HL-60/S4 treated with retinoic acid at 250 ng/mL for 4 days and 3 days (cell line): Measurements from ENCODE around the gene ZIK1.

ENCODE experiments used
- in situ Hi-C: fragments of 300-500 bp; cut with MboI; formaldehyde crosslinking; loops from 2 replicates; pipeline ENCODE4 v1.7.0; 2022; ENCODE audit warnings: low sequenced_read_pairs

Gene ZIK1

DNA sequence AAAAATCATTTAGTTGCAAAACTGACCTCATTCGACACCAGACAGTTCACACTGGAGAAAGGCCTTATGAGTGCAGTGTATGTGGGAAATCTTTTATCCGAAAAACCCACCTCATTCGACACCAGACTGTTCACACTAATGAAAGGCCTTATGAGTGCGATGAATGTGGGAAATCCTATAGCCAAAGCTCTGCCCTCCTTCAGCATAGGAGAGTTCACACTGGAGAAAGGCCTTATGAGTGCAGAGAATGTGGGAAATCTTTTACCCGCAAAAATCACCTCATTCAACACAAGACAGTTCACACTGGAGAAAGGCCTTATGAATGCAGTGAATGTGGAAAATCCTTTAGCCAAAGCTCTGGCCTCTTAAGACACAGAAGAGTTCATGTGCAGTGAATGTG, 23.0 kb downstream of the ZIK1 start:
- in situ Hi-C loops, result no loop called here

- in situ Hi-C loops, result no loop called here
These were observed 27.2 kb downstream of the ZIK1 start for GRCh38 chr19:57611113-57611512.

DNA sequence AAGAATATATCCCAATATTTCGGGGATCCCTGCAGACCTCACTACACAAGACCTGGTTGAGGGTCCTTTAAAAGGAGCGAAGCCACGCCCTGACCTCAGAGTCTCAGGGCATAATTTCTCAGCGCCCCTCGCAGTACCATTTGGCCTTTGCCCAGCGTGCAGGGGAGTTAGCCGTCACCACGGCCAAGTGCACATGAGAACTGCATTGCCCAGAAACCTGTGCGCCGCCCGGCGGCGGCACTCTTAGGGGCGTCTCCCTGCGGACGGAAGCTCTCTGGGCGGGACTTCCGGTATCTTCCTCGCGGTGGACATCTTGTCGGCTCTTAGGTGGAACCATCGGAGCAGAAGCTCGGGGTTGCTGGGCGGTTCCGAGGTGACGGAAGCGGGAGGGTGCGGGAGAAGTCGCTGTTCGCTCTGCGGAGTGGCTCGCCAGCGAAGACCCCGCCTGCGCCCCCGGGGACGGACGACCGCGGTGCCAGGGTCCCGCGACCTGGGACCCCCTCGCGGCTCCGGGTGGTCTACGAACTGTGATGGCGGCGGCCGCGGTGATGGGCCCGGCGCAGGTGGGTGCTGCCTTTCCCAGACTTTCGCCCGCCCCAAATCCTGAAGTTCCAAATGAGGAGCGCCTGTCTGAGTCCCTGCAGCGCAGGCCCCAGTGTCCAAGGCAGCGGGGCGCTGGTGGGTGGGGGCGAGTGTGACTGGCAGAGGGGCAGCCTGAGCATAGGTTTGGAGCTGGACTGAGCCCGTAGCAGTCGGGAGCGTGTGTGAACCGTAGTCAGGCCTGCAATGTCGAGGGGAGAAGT, 30.2 kb downstream of the ZIK1 start, which contains the start of gene ZNF134:
Gene ZNF134, plus strand, starts transcription at position 302 of the 803 bp plus-strand sequence. CDS start 5,227 bp downstream, outside the sequence.
- in situ Hi-C loops, result no loop called here

DNA sequence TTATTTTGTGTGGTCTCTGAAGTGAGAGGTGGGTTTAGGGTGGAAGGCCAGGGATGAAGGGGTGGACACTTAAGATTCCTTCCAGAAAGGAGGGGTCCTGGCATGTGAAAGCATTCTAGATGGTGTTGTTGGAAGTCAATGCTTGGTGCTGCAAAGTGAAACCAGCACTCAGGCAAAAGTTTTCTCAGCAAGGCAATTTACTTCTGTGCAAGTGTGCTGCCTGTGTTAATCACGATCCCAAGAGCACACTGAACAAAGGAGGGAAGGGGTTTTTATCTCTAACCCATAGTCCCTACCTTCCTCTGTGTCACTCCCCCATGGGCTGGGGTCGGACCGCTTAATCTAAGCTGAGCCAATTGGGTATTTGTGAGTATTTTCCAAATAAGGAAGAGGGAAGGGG, 31.4 kb downstream of the ZIK1 start:
- in situ Hi-C loops, result no loop called here

DNA sequence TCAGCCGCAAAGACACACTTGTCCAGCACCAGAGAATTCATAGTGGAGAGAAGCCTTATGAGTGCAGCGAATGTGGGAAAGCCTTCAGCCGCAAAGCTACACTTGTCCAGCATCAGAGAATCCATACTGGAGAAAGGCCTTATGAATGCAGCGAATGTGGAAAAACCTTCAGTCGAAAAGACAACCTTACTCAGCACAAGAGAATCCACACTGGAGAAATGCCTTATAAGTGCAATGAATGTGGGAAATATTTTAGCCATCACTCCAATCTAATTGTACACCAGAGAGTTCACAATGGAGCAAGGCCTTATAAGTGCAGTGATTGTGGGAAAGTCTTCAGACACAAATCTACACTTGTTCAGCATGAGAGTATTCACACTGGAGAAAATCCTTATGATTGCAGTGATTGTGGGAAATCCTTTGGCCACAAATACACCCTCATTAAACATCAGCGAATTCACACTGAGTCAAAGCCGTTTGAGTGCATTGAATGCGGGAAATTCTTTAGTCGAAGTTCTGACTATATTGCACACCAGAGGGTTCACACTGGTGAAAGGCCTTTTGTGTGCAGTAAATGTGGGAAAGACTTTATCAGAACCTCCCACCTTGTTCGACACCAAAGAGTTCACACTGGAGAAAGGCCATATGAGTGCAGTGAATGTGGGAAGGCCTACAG, 36.9 kb downstream of the ZIK1 start:
- in situ Hi-C loops, result no loop called here

GRCh38 chr19:57623091-57623490, 39.1 kb downstream of the ZIK1 start:
- in situ Hi-C loops, result no loop called here

GRCh38 chr19:57632987-57633831, 49.3 kb downstream of the ZIK1 start, which contains the start of gene ZNF211:
Gene ZNF211 (plus strand): TSS chr19:57633168. CDS start chr19:57633347, 179 bp downstream.
- in situ Hi-C loops, result no loop called here

- in situ Hi-C loops, result no loop called here
These were observed 49.8 kb downstream of the ZIK1 start for GRCh38 chr19:57633832-57634131.

DNA sequence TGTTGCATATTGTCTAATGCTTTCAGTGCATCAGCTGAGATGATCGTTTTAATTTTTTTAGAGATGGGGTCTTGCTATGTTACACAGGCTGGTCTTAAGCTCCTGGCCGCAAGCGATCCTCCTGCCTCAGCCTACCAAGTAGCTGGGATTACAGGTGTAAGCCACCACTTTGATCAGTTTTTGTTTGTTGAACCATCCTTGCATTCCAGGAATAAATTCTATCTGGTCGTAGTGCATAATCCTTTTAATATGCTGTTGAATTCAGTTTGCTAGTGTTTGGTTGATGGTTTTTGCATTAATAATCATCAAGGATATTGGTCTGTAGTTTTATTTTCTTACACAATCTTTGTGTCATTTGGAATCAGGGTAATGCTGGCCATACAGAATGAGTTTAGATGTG, 53.4 kb downstream of the ZIK1 start:
- in situ Hi-C loops, result no loop called here

DNA sequence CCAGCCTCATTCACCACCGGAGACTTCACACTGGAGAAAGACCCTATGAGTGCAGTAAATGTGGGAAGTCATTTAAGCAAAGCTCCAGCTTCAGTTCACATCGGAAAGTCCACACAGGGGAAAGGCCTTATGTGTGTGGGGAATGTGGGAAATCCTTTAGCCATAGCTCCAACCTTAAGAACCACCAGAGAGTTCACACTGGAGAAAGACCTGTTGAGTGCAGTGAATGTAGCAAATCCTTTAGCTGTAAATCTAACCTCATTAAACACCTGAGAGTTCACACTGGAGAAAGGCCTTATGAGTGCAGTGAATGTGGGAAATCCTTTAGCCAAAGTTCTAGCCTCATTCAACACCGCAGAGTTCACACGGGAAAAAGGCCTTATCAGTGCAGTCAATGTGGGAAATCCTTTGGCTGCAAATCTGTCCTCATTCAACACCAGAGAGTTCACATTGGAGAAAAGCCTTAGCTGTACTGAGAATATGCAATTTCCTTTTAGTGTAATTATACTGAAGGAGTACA, 57.8 kb downstream of the ZIK1 start:
- in situ Hi-C loops, result no loop called here

- in situ Hi-C loops, result no loop called here
These were observed 58.6 kb downstream of the ZIK1 start for GRCh38 chr19:57642396-57643046.
